Activated CD8-positive, alpha-beta memory T cell treated with anti-CD3 and anti-CD28 coated beads, Interleukin-2, amount 10 ng/mL, durations not matched to agents 7 days and 5 days (primary cell): ENCODE results near the gene ESR1. TPM values are rescaled to one million over a fixed set of nuclear protein-coding genes. Genes with fewer than 3 reads are reported as not detected.
A peak's percentile ranks its signal among the peaks of the same experiment; 100 is the strongest.
"Not testable (repeated sequence)": the region's sequence is repeated elsewhere in the genome, so short reads cannot be mapped to it uniquely, and the experiment has no call there.

Experiments
- ATAC-seq: fragments of 150-1000 bp; cut with Tn5 transposase; one replicate; pipeline ENCODE4 v1.10.0; 2021; ENCODE audit warnings: moderate library complexity
- CTCF ChIA-PET: fragments of 350-600 bp; sonication (Branson Sonifier 250); formaldehyde crosslinking; loops from one replicate; lab custom pipeline; 2021; ENCODE audit warnings: antibody characterized with exemption; lab: Charles Lee
- DNase-seq: peaks from one replicate; pipeline ENCODE4 v3.0.0-alpha.2; 2020
- H3K27ac Mint-ChIP-seq: one replicate; pipeline ENCODE4 v1.8.0; 2021; ENCODE audit warnings: mild to moderate bottlenecking, mixed read lengths
- H3K27me3 Mint-ChIP-seq: one replicate; pipeline ENCODE4 v1.8.0; 2021; ENCODE audit warnings: mixed read lengths
- H3K36me3 Mint-ChIP-seq: one replicate; pipeline ENCODE4 v1.8.0; 2021; ENCODE audit warnings: mild to moderate bottlenecking, mixed read lengths
- H3K4me1 Mint-ChIP-seq: one replicate; pipeline ENCODE4 v1.8.0; 2021; ENCODE audit warnings: mixed read lengths
- H3K4me3 Mint-ChIP-seq: one replicate; pipeline ENCODE4 v1.8.0; 2021; ENCODE audit warnings: mild to moderate bottlenecking, moderate library complexity, mixed read lengths
- H3K9me3 Mint-ChIP-seq: one replicate; pipeline ENCODE4 v1.8.0; 2022; ENCODE audit warnings: low read depth, mixed read lengths
- total RNA-seq, 2 experiments: library from RNA; stranded (reverse); gene quantifications; one replicate each; pipeline ENCODE4 v1.2.3, GENCODE V29; 2021

ESR1 gene
- total RNA-seq, 2 experiments from 2014 or later = 0.21 TPM; not detected in 1

GRCh38 chr6:152033765-152034164 lies 226.3 kb downstream of the ESR1 start:
- H3K36me3 Mint-ChIP-seq, H3K27me3 Mint-ChIP-seq, H3K9me3 Mint-ChIP-seq, H3K4me3 Mint-ChIP-seq, H3K27ac Mint-ChIP-seq, CTCF ChIA-PET, DNase-seq, H3K4me1 Mint-ChIP-seq, ATAC-seq: not testable (repeated sequence)

- no peak overlapping the region for H3K4me3 Mint-ChIP-seq
- no peaks in the 10 kb centered on the region for H3K36me3 Mint-ChIP-seq
- no peaks in the 10 kb centered on the region for H3K9me3 Mint-ChIP-seq
- DNase-seq (no peak), ATAC-seq (no peak)
- CTCF ChIA-PET = no interaction called here
- H3K27me3 Mint-ChIP-seq = no peaks in the 10 kb centered on the region
- no peaks in the 10 kb centered on the region for H3K4me1 Mint-ChIP-seq
- H3K27ac Mint-ChIP-seq = no peak overlapping the region
Observed at GRCh38 chr6:152034631-152035030, 227.1 kb downstream of the ESR1 start.

GRCh38 chr6:152046118-152046517 lies 238.6 kb downstream of the ESR1 start:
- no peak for DNase-seq
- no peak overlapping the region for H3K4me3 Mint-ChIP-seq
- H3K36me3 Mint-ChIP-seq = no peaks in the 10 kb centered on the region
- H3K27me3 Mint-ChIP-seq = peaks cover 3% of the 10 kb centered on the region
- H3K27ac Mint-ChIP-seq = no peak overlapping the region
- H3K4me1 Mint-ChIP-seq = no peaks in the 10 kb centered on the region
- H3K9me3 Mint-ChIP-seq = no peaks in the 10 kb centered on the region
- no peak for ATAC-seq
- CTCF ChIA-PET = no interaction called here

GRCh38 chr6:152048921-152049320 lies 241.4 kb downstream of the ESR1 start:
- CTCF ChIA-PET = no interaction called here
- H3K4me3 Mint-ChIP-seq = no peak overlapping the region
- ATAC-seq = no peak

GRCh38 chr6:152049502-152049901 lies 242.0 kb downstream of the ESR1 start:
- H3K27ac Mint-ChIP-seq = no peak overlapping the region
- H3K4me1 Mint-ChIP-seq = no peaks in the 10 kb centered on the region
- DNase-seq (no peak), ATAC-seq (no peak)
- H3K4me3 Mint-ChIP-seq = no peak overlapping the region
- H3K36me3 Mint-ChIP-seq = no peaks in the 10 kb centered on the region
- H3K9me3 Mint-ChIP-seq = no peaks in the 10 kb centered on the region
- CTCF ChIA-PET = no interaction called here
- peaks cover 7% of the 10 kb centered on the region for H3K27me3 Mint-ChIP-seq

More at GRCh38 chr6:152048921-152049320, 241.4 kb downstream of the ESR1 start:
- no peaks in the 10 kb centered on the region for H3K36me3 Mint-ChIP-seq
- H3K27me3 Mint-ChIP-seq = peaks cover 7% of the 10 kb centered on the region
- H3K9me3 Mint-ChIP-seq = no peaks in the 10 kb centered on the region
- DNase-seq = no peak
- H3K27ac Mint-ChIP-seq = no peak overlapping the region
- H3K4me1 Mint-ChIP-seq = no peaks in the 10 kb centered on the region

- CTCF ChIA-PET = no interaction called here
- H3K9me3 Mint-ChIP-seq = no peaks in the 10 kb centered on the region
- no peak overlapping the region for H3K4me3 Mint-ChIP-seq
- H3K27ac Mint-ChIP-seq = no peak overlapping the region
- H3K27me3 Mint-ChIP-seq = peaks cover 7% of the 10 kb centered on the region
- H3K4me1 Mint-ChIP-seq = no peaks in the 10 kb centered on the region
- H3K36me3 Mint-ChIP-seq = no peaks in the 10 kb centered on the region
- no peak for ATAC-seq
- no peak for DNase-seq
Observed at GRCh38 chr6:152050451-152051195, 243.1 kb downstream of the ESR1 start.

- CTCF ChIA-PET = no interaction called here
- ATAC-seq (no peak), DNase-seq (no peak)
- no peak overlapping the region for H3K27ac Mint-ChIP-seq
- no peaks in the 10 kb centered on the region for H3K9me3 Mint-ChIP-seq
- H3K4me1 Mint-ChIP-seq = no peaks in the 10 kb centered on the region
- H3K27me3 Mint-ChIP-seq = peaks cover 7% of the 10 kb centered on the region
- H3K36me3 Mint-ChIP-seq = no peaks in the 10 kb centered on the region
- H3K4me3 Mint-ChIP-seq = no peak overlapping the region
Observed at GRCh38 chr6:152052061-152052460, 244.6 kb downstream of the ESR1 start.

- CTCF ChIA-PET = no interaction called here
- Mint-ChIP-seq H3K9me3 (no peaks in the 10 kb centered on the region), H3K4me3 (no peak overlapping the region), H3K4me1 (no peaks in the 10 kb centered on the region), H3K36me3 (no peaks in the 10 kb centered on the region), H3K27ac (no peak overlapping the region), H3K27me3 (peaks cover 15% of the 10 kb centered on the region)
- no peak for DNase-seq
- ATAC-seq = no peak
Observed at GRCh38 chr6:152053332-152053731, 245.8 kb downstream of the ESR1 start.

GRCh38 chr6:152054441-152054840 lies 247.0 kb downstream of the ESR1 start:
- no peak overlapping the region for H3K4me3 Mint-ChIP-seq
- DNase-seq (no peak), ATAC-seq (peak; percentile 30)
- H3K27me3 Mint-ChIP-seq = peaks cover 20% of the 10 kb centered on the region
- no peaks in the 10 kb centered on the region for H3K4me1 Mint-ChIP-seq
- CTCF ChIA-PET = no interaction called here
- H3K9me3 Mint-ChIP-seq = no peaks in the 10 kb centered on the region
- no peak overlapping the region for H3K27ac Mint-ChIP-seq
- no peaks in the 10 kb centered on the region for H3K36me3 Mint-ChIP-seq

- Mint-ChIP-seq H3K27ac (no peak overlapping the region), H3K27me3 (peaks cover 24% of the 10 kb centered on the region), H3K4me1 (no peaks in the 10 kb centered on the region), H3K4me3 (no peak overlapping the region), H3K9me3 (no peaks in the 10 kb centered on the region), H3K36me3 (no peaks in the 10 kb centered on the region)
- CTCF ChIA-PET = no interaction called here
- no peak for DNase-seq
- ATAC-seq = no peak
Observed at GRCh38 chr6:152055517-152055916, 248.0 kb downstream of the ESR1 start.

GRCh38 chr6:152057832-152058498 lies 250.5 kb downstream of the ESR1 start:
- no peaks in the 10 kb centered on the region for H3K9me3 Mint-ChIP-seq
- ATAC-seq = no peak
- CTCF ChIA-PET = no interaction called here
- no peak for DNase-seq
- H3K4me3 Mint-ChIP-seq = no peak overlapping the region
- peaks cover 23% of the 10 kb centered on the region for H3K27me3 Mint-ChIP-seq
- H3K27ac Mint-ChIP-seq = no peak overlapping the region
- H3K36me3 Mint-ChIP-seq = no peaks in the 10 kb centered on the region
- no peaks in the 10 kb centered on the region for H3K4me1 Mint-ChIP-seq

GRCh38 chr6:152059909-152060308 lies 252.4 kb downstream of the ESR1 start:
- no peaks in the 10 kb centered on the region for H3K36me3 Mint-ChIP-seq
- no peak for ATAC-seq

GRCh38 chr6:152062476-152062875 lies 255.0 kb downstream of the ESR1 start:
- peaks cover 27% of the 10 kb centered on the region for H3K27me3 Mint-ChIP-seq
- H3K27ac Mint-ChIP-seq = no peak overlapping the region
- DNase-seq (no peak), ATAC-seq (no peak)
- no peak overlapping the region for H3K4me3 Mint-ChIP-seq
- no peaks in the 10 kb centered on the region for H3K36me3 Mint-ChIP-seq
- H3K4me1 Mint-ChIP-seq = no peaks in the 10 kb centered on the region
- CTCF ChIA-PET = no interaction called here
- no peaks in the 10 kb centered on the region for H3K9me3 Mint-ChIP-seq

More at GRCh38 chr6:152059909-152060308, 252.4 kb downstream of the ESR1 start:
- H3K4me3 Mint-ChIP-seq = no peak overlapping the region
- no peak overlapping the region for H3K27ac Mint-ChIP-seq
- no peaks in the 10 kb centered on the region for H3K4me1 Mint-ChIP-seq
- CTCF ChIA-PET = no interaction called here
- no peaks in the 10 kb centered on the region for H3K9me3 Mint-ChIP-seq
- DNase-seq = no peak
- H3K27me3 Mint-ChIP-seq = peaks cover 27% of the 10 kb centered on the region
